CD14-positive monocyte (primary cell): Measurements from ENCODE around the gene CTNNA3. TPM values are rescaled to one million over a fixed set of nuclear protein-coding genes. Genes with fewer than 3 reads are reported as not detected.
A peak's percentile ranks its signal among the peaks of the same experiment; 100 is the strongest.

Experiments
- DNase-seq, 3 donors: peaks; one replicate each; pipeline ENCODE4 v3.0.0-alpha.2; 2011 to 2022
- H2AFZ ChIP-seq: 2 replicates; pipeline ENCODE4 v1.6.0; 2012; ENCODE audit warnings: mild to moderate bottlenecking, low read depth, low read length, inconsistent platforms; ENCODE audit not compliant: insufficient read depth, poor library complexity, severe bottlenecking
- H3K27ac ChIP-seq, 2 donors: 1 replicate in 1 of 2; 2 replicates in 1 of 2; pipeline ENCODE4 v1.5.1; 2012 to 2013; ENCODE audit warnings: low read length in 2 of 2, control low read depth in 1 of 2, inconsistent platforms in 1 of 2, low read depth in 1 of 2, mild to moderate bottlenecking in 1 of 2
- H3K27me3 ChIP-seq, 2 donors: one replicate each; pipeline versions ENCODE4 v1.6.0 to v1.6.1; 2011 to 2013; ENCODE audit warnings: low read length in 2 of 2; ENCODE audit not compliant: control insufficient read depth in 2 of 2, insufficient read depth in 2 of 2
- H3K36me3 ChIP-seq, 2 donors: replicated peaks in 1 of 2; 1 replicate in 1 of 2; 2 replicates in 1 of 2; pipeline versions ENCODE4 v1.5.1 to v1.6.1; 2012 to 2013; ENCODE audit warnings: low read length in 2 of 2, control low read depth in 1 of 2, inconsistent platforms in 1 of 2, mild to moderate bottlenecking in 1 of 2; ENCODE audit not compliant: insufficient read depth in 2 of 2, control insufficient read depth in 1 of 2
- H3K4me1 ChIP-seq, 2 donors: 1 replicate in 1 of 2; 2 replicates in 1 of 2; pipeline versions ENCODE4 v1.5.1 to v1.6.1; 2012 to 2013; ENCODE audit warnings: low read length in 2 of 2, control low read depth in 1 of 2, inconsistent platforms in 1 of 2, mild to moderate bottlenecking in 1 of 2, moderate library complexity in 1 of 2; ENCODE audit not compliant: insufficient read depth in 2 of 2, control insufficient read depth in 1 of 2
- H3K4me2 ChIP-seq: replicated peaks from 2 replicates; pipeline ENCODE3; 2012; ENCODE audit warnings: low read length, moderate library complexity, mild to moderate bottlenecking; ENCODE audit not compliant: poor library complexity, severe bottlenecking; ENCODE audit errors: extremely low read depth
- H3K4me3 ChIP-seq, 3 experiments: fragments of 200-600 bp in 1 of 3; sonication (generic) in 1 of 3; replicated peaks in 1 of 3; 1 replicate in 2 of 3; 2 replicates in 1 of 3; pipeline ENCODE4 v1.5.1; 2011 to 2013; ENCODE audit warnings: low read length in 3 of 3, mild to moderate bottlenecking in 3 of 3, control low read depth in 2 of 3, low read depth in 2 of 3, inconsistent platforms in 1 of 3, moderate library complexity in 1 of 3
- H3K79me2 ChIP-seq: 2 replicates; pipeline ENCODE4 v1.6.0; 2012; ENCODE audit warnings: mild to moderate bottlenecking, control low read depth, inconsistent platforms, low read length, moderate library complexity; ENCODE audit not compliant: insufficient read depth
- H3K9ac ChIP-seq: 2 replicates; pipeline ENCODE4 v1.6.0; 2017; ENCODE audit warnings: low read length, mild to moderate bottlenecking; ENCODE audit not compliant: insufficient read depth, poor library complexity, severe bottlenecking
- H3K9me3 ChIP-seq, 2 donors: replicated peaks in 1 of 2; 1 replicate in 1 of 2; 2 replicates in 1 of 2; pipeline versions ENCODE4 v1.5.1 to v1.6.1; 2012 to 2013; ENCODE audit warnings: low read length in 2 of 2, control low read depth in 1 of 2; ENCODE audit not compliant: control insufficient read depth in 1 of 2, insufficient read depth in 1 of 2
- H4K20me1 ChIP-seq: 2 replicates; pipeline ENCODE4 v1.6.0; 2012; ENCODE audit warnings: mild to moderate bottlenecking, low read length, control low read depth, moderate library complexity; ENCODE audit not compliant: insufficient read depth
- H3K27ac Mint-ChIP-seq, 7 donors: one replicate each; pipeline ENCODE4 v1.8.0; 2020; ENCODE audit warnings: mild to moderate bottlenecking in 7 of 7, mixed read lengths in 7 of 7, moderate library complexity in 6 of 7, inconsistent platforms in 2 of 7
- H3K27me3 Mint-ChIP-seq, 3 donors: one replicate each; pipeline ENCODE4 v1.8.0; 2021 to 2022; ENCODE audit warnings: low read depth in 3 of 3, mild to moderate bottlenecking in 3 of 3, mixed read lengths in 3 of 3, moderate library complexity in 3 of 3, inconsistent platforms in 1 of 3
- H3K36me3 Mint-ChIP-seq, 2 donors: one replicate each; pipeline ENCODE4 v1.8.0; 2020; ENCODE audit warnings: mixed read lengths in 2 of 2, inconsistent platforms in 1 of 2, mild to moderate bottlenecking in 1 of 2
- H3K4me1 Mint-ChIP-seq: one replicate; pipeline ENCODE4 v1.8.0; 2020; ENCODE audit warnings: mild to moderate bottlenecking, mixed read lengths
- H3K4me3 Mint-ChIP-seq, 2 donors: one replicate each; pipeline ENCODE4 v1.8.0; 2020; ENCODE audit warnings: mild to moderate bottlenecking in 2 of 2, mixed read lengths in 2 of 2, moderate library complexity in 1 of 2
- H3K9me3 Mint-ChIP-seq, 7 donors: one replicate each; pipeline ENCODE4 v1.8.0; 2020 to 2022; ENCODE audit warnings: mixed read lengths in 7 of 7, mild to moderate bottlenecking in 6 of 7, moderate library complexity in 6 of 7, inconsistent platforms in 2 of 7
- CTCF ChIP-seq: fragments of 200-600 bp; IDR thresholded peaks from one replicate; pipeline ENCODE4 v1.8.0; 2022; ENCODE audit warnings: antibody characterized with exemption, mild to moderate bottlenecking
- WGBS: methylation state at CpG from one replicate; pipeline ENCODE4 v1.1.5; 2013; ENCODE audit warnings: missing lambda C conversion rate; ENCODE audit not compliant: insufficient coverage; 5-methylcytosine and 5-hydroxymethylcytosine counted together
- intact Hi-C, 2 donors: fragments of 100-400 bp; cut with micrococcal nuclease; formaldehyde crosslinking; loops; one replicate each; pipeline versions ENCODE4 v1.15.0 to v1.15.1; 2023
- polyA plus RNA-seq, 3 donors: library from polyadenylated mRNA; depleted of rRNA in 1 of 3; unstranded in 2 of 3; stranded (reverse) in 1 of 3; fragments of 300-500 nt in 2 of 3; fragments of >200 nt in 1 of 3; fragmentation: Illumina TruSeq in 2 of 3; gene quantifications; 1 replicate in 2 of 3; 2 replicates in 1 of 3; pipeline ENCODE4 v1.2.3, GENCODE V29; 2012 to 2021

The CTNNA3 gene
- polyA plus RNA-seq, 3 donors = not detected

GRCh38 chr10:66927251-66927935, 768.6 kb downstream of the CTNNA3 start:
- Histone ChIP-seq H3K4me2 (no peak overlapping the region), H3K4me1 (no peaks in the 10 kb centered on the region), H3K9ac (no peak overlapping the region), H3K36me3 (no peaks in the 10 kb centered on the region), H3K27me3 (peaks cover 41 to 53% of the 10 kb centered on the region in 2 donors), H3K79me2 (no peaks in the 10 kb centered on the region), H4K20me1 (no peaks in the 10 kb centered on the region), H3K27ac (no peak overlapping the region), H3K9me3 (peaks cover 0 to 3% of the 10 kb centered on the region in 2 donors), H2AFZ (no peak overlapping the region), H3K4me3 (no peak overlapping the region)
- no peak for TF ChIP-seq CTCF
- H3K4me1 Mint-ChIP-seq = no peaks in the 10 kb centered on the region
- no peaks in the 10 kb centered on the region for H3K36me3 Mint-ChIP-seq
- peak overlapping the region in 1 of 2 donors; percentile 70 for H3K4me3 Mint-ChIP-seq
- WGBS = 44% methylated on average over 11 of the region's 11 CpGs
- no peak overlapping the region for H3K27ac Mint-ChIP-seq
- intact Hi-C loops = no loop called here
- peaks cover 26 to 38% (median 33%) of the 10 kb centered on the region in 3 donors for H3K27me3 Mint-ChIP-seq
- no peak for DNase-seq
- no peaks in the 10 kb centered on the region for H3K9me3 Mint-ChIP-seq

DNA sequence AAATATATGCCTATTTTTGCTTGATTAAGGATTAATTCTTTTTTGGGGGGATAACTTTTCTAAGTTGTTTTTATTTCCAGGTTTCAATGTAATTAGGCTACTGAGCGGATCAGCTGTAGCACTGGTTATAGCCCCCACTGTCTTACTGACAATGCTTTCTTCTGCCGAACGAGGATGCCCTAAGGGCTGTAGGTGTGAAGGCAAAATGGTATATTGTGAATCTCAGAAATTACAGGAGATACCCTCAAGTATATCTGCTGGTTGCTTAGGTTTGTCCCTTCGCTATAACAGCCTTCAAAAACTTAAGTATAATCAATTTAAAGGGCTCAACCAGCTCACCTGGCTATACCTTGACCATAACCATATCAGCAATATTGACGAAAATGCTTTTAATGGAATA, 769.2 kb downstream of the CTNNA3 start:
- WGBS = 67% methylated on average over 1 of the region's 5 CpGs
- H3K36me3 ChIP-seq = no peaks in the 10 kb centered on the region
- no peaks in the 10 kb centered on the region for H3K4me1 ChIP-seq
- peaks cover 26 to 38% (median 33%) of the 10 kb centered on the region in 3 donors for H3K27me3 Mint-ChIP-seq
- no peak for DNase-seq
- H4K20me1 ChIP-seq = no peaks in the 10 kb centered on the region
- no peaks in the 10 kb centered on the region for H3K36me3 Mint-ChIP-seq
- no peaks in the 10 kb centered on the region for H3K79me2 ChIP-seq
- no peak overlapping the region for H3K27ac Mint-ChIP-seq
- no peak overlapping the region for H2AFZ ChIP-seq
- H3K9me3 ChIP-seq = peaks cover 0 to 3% of the 10 kb centered on the region in 2 donors
- H3K4me1 Mint-ChIP-seq = no peaks in the 10 kb centered on the region
- intact Hi-C loops = no loop called here
- H3K4me3 Mint-ChIP-seq = peak overlapping the region in 1 of 2 donors; percentile 51
- H3K9ac ChIP-seq = no peak overlapping the region
- H3K9me3 Mint-ChIP-seq = no peaks in the 10 kb centered on the region
- no peak for TF ChIP-seq CTCF
- H3K4me2 ChIP-seq = no peak overlapping the region
- H3K27ac ChIP-seq = no peak overlapping the region
- H3K27me3 ChIP-seq = peaks cover 41 to 53% of the 10 kb centered on the region in 2 donors
- no peak overlapping the region for H3K4me3 ChIP-seq
